K562 (cell line): ENCODE data around the gene HIVEP3.

Source experiments
- HCFC1 ChIP-seq: IDR thresholded peaks from 2 replicates; pipeline ENCODE4 v1.6.1; 2012; ENCODE audit warnings: low read depth, low read length, improper control_type of control experiment
- NR1H2 ChIP-seq: sonication (generic); formaldehyde crosslinking; IDR thresholded peaks from 2 replicates; pipeline ENCODE4 v1.4.0; 2020; ENCODE audit warnings: mild to moderate bottlenecking, missing genetic modification reagents
- SP1 ChIP-seq: sonication (generic); formaldehyde crosslinking; IDR thresholded peaks from 2 replicates; pipeline ENCODE4 v1.8.1; 2022; ENCODE audit warnings: mild to moderate bottlenecking, missing genetic modification reagents
- TF ChIP-seq, protein P1 (sequence below), 3 experiments: IDR thresholded peaks in 2 of 3; conservative IDR thresholded peaks in 1 of 3; 2 replicates each; pipeline ENCODE4 v1.5.1; 2011 to 2012; ENCODE audit warnings: low read length in 3 of 3, mild to moderate bottlenecking in 3 of 3, control low read depth in 2 of 3, improper control_type of control experiment in 1 of 3, inconsistent platforms in 1 of 3, low read depth in 1 of 3, mixed read lengths in 1 of 3, moderate library complexity in 1 of 3; ENCODE audit not compliant: insufficient read depth in 2 of 3
- TF ChIP-seq, protein P2 (sequence below): sonication (generic); formaldehyde crosslinking; IDR thresholded peaks from 2 replicates; pipeline ENCODE4 v1.9.0; 2022; ENCODE audit warnings: mild to moderate bottlenecking, missing genetic modification reagents

DNA sequence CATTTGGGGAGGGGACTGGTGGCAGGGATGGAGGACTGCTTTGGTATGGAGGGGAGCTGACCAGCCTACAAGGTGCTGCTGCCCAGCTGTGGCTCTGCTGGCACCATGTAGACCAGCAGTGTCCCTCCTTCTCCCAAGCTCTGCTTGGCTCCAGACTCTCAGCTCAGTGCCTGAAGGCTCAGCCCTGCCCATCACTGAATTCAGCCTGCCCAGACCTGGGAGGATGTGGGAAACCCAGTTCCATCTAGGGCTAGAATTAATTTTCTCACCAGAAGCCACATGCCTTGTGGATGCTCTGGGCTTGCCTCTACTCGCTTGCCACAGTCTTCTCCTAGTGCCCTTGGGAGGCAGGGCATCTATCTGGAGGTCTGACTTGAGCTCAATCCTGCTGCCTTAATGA, 239.2 kb downstream of the HIVEP3 start:
- TF ChIP-seq SP1 (CRISPR knock-in tag) = no peak
- no peak for TF ChIP-seq HCFC1
- TF ChIP-seq, protein P1, sequence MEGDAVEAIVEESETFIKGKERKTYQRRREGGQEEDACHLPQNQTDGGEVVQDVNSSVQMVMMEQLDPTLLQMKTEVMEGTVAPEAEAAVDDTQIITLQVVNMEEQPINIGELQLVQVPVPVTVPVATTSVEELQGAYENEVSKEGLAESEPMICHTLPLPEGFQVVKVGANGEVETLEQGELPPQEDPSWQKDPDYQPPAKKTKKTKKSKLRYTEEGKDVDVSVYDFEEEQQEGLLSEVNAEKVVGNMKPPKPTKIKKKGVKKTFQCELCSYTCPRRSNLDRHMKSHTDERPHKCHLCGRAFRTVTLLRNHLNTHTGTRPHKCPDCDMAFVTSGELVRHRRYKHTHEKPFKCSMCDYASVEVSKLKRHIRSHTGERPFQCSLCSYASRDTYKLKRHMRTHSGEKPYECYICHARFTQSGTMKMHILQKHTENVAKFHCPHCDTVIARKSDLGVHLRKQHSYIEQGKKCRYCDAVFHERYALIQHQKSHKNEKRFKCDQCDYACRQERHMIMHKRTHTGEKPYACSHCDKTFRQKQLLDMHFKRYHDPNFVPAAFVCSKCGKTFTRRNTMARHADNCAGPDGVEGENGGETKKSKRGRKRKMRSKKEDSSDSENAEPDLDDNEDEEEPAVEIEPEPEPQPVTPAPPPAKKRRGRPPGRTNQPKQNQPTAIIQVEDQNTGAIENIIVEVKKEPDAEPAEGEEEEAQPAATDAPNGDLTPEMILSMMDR (IDR thresholded peaks at IDR 0.05 in 2 of 3, conservative IDR thresholded peaks at IDR 0.05 in 1 of 3; ENCODE audit: insufficient read depth in 2 of 3, low read depth in 1 of 3, low read length in 3 of 3) = no peak
- TF ChIP-seq NR1H2 (CRISPR knock-in tag) = no peak
- TF ChIP-seq, protein P2, sequence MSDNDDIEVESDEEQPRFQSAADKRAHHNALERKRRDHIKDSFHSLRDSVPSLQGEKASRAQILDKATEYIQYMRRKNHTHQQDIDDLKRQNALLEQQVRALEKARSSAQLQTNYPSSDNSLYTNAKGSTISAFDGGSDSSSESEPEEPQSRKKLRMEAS (CRISPR knock-in tag) = no peak
